ENCODE results near the gene PCDH15. TPM values are rescaled to one million over a fixed set of nuclear protein-coding genes. Genes with fewer than 3 reads are reported as not detected.
"Not testable (repeated sequence)": the region's sequence is repeated elsewhere in the genome, so short reads cannot be mapped to it uniquely, and the experiment has no call there.

Gene PCDH15
- total RNA-seq, 1 experiment from 2014 or later = 0.11 TPM

DNA sequence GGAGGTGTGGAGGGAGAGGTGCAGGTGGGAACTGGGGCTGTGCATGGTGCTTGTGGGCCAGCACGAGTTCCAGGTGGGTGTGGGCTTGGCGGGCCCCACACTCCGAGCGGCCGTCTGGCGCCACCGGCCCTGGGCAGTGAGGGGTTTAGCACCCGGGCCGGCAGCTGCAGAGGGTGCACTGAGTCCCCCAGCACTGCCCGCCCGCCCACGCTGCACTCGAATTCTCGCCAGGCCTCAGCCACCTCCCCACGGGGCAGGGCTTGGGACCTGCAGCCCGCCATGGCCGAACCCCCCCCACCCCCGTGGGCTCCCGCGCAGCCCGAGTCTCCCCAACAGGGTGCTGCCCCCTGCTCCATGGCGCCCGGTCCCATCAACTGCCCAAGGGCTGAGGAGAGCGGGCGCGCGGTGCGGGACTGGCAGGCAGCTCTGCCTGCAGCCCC lies 810.2 kb downstream of the PCDH15 start:
- DNase-seq (ENCODE audit: low read depth) = no peak

DNA sequence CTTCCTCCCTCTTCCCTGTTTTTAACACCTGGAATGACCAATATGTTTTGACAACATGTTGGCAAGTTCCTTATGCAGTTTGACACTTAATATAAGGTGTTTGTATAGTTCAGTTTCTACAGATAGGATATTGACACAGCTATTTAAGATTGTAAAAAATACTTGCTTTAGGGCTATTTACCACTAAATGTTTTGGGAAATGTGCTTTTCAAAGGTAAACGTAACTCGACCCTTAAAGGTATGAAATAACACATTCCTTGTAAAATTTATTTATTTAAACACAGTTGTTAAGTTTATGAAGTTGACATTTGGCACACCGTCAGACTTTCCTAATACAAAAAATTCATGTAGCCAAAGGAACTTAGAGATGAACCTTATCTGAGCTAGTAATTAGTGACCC lies 817.6 kb downstream of the PCDH15 start:
- DNase-seq (ENCODE audit: low read depth) = no peak

DNA sequence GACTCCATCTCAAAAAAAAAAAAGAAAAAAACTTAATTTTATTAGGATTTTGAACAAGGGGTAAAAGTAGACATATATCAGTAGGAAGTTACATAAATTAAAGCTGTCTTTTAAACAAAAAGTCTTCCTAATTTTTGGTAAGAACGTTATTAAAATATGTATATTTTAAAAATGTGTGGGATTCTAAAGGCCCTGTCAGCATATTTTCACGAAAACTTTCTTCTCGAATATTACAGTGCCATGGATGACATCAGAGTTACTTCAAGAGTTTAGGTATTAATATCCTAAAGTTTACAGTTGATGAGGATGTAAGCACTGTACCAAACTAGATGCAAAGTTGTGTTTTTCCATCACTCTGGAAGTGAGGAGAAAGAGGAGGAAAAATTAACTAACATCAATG lies 820.8 kb downstream of the PCDH15 start:
- no peak for DNase-seq (ENCODE audit: low read depth)

DNA sequence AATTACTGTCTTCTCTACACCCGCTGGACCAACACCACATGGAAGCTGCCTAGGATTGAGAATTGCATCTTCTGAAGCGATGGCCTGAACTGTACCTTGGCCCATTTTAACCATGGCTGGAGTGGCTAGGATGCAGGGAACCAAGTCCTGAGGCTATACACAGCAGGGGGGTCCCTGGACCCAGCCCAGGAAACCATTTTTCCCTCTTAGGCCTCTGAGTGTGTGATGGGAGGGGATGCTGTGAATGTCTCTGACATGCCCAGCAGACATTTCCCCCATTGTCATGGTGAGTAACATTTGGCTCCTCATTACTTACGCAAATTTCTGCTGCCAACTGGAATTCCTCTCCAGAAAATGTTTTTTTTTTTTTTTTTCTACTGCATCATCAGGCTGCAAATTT lies 822.7 kb downstream of the PCDH15 start:
- no peak for DNase-seq (ENCODE audit: low read depth)

DNA sequence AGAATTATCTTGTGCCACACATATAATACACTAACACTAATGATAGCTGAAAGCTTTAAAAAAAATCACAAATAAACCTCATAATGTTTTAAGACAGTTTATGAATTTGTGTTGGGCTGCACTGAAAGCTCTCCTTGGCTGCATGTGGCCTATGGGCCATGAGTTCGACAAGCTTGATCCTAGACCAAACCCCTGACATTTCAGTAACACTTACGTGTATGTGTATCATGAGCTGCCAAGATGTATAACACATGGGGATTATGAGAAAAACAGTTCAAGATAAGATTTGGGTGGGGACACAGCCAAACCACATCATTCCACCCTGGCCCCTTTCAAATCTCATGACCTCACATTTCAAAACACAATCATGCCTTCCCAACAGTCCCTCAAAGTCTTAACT lies 823.8 kb downstream of the PCDH15 start:
- no peak for DNase-seq (ENCODE audit: low read depth)

DNA sequence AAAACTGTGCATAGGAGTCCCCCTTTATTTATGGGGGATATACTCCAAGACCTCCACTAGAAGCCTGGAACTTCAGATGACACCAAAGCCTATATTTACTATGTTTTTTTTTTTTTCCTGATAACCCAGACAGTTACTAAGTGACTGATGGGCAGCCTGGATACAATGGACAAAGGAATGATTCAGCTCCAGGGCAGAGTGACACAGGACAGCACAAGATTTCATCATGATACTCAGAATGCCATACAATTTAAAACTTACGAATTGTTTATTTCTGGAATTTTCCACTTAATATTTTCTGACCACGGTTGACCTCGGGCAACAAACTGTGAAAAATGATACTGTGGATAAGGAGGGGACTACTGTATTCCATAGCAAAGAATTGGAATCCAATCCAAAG lies 843.6 kb downstream of the PCDH15 start:
- no peak for DNase-seq (ENCODE audit: low read depth)

DNA sequence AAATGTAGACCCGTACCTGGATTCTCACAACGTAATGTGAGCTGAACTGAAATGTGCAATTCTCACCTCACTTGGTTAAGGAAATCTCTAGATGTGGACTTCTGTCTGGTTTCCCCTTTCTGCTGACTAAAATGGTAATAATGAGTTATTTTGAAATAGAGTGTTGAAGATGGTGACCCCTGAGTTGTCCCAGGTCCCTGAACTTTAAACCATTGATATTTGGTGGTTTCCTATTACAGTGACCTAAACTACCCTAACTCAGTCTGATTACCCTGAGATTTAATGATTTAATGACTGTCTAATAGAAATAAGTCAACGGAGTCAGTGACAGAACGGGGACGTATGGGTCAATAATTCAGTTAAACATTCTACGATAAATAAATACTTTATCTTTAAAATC lies 845.9 kb downstream of the PCDH15 start:
- DNase-seq (ENCODE audit: low read depth) = no peak

DNA sequence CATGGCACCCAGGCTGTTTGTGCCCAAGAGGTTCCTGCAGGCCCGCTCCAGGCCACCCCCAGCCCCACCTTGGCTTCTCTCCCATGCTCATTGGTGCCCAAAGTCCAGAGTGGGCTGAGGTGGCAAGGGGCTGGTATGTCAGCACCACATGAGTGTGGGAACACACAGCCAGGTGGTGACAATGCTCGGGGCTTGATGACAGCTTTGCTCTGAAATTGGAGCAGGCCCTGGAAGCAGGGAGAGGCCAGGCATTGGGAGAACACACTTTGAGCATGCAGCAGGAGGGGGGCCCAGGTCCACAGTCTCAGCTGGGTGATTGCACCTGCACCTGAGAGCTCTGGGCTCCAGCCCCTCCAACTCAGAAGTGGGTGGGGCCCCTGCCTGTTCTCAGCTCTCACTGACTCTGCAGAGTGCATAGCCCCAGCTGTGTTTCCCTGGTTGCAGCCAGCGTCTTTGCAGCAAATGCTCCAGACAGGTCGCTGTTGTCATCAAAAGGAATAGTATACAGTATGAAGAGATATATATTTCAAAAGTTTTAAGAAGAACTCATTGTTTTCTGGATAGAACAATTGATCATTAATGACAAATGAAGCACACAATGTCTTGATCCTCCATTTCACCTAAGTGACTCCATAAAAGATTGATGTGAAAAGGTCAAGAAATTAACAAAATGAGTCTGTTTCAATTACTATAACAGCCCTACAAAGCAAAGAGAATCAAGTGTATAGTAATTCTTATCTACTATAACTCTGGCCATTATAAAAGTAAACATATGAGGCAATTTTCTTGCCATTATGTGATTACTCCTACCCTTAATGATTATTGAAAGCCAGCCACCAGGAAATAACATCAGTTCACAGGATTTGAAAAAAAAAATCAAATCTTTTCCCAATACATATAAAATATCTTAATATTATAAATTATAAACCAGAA lies 848.1 kb downstream of the PCDH15 start:
- DNase-seq (ENCODE audit: low read depth) = no peak

DNA sequence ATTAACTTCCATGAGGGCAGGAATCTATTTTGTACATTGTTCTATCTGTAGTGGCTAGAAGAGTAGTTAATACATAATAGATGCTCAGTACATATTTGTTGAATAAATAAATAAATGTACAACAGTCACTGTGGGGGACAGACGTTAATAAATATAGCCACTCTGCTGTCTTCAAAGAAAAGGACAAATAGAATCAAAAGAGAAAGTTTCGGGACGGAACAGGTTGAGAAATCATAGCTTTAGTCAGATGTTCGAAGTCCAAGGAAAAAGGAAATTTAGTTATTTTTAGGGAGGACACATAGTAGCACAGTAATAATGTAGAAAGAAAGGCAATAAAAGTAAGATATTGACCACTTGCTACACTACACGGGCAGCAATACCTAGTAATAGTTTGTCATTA lies 861.4 kb downstream of the PCDH15 start:
- DNase-seq (ENCODE audit: low read depth) = no peak

DNA sequence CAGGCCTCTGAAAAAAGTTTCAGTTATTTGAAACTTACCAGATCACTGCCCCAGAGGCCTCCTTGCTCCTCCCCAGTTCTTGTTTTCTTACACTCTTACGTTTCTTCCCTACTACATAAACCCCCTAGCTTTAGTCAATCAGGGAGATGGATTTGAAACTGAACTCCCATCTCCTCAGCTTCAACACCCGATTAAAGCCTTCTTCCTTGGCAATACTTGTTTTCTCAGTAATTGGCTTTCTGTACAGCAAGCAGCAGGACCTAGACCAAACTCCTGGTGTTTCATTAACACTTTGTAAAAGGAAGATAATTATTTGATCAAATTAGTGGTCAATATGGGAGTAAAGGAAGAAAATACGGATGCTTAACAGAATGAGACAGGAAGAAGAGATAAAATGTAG lies 870.4 kb downstream of the PCDH15 start:
- no peak for DNase-seq (ENCODE audit: low read depth)

DNA sequence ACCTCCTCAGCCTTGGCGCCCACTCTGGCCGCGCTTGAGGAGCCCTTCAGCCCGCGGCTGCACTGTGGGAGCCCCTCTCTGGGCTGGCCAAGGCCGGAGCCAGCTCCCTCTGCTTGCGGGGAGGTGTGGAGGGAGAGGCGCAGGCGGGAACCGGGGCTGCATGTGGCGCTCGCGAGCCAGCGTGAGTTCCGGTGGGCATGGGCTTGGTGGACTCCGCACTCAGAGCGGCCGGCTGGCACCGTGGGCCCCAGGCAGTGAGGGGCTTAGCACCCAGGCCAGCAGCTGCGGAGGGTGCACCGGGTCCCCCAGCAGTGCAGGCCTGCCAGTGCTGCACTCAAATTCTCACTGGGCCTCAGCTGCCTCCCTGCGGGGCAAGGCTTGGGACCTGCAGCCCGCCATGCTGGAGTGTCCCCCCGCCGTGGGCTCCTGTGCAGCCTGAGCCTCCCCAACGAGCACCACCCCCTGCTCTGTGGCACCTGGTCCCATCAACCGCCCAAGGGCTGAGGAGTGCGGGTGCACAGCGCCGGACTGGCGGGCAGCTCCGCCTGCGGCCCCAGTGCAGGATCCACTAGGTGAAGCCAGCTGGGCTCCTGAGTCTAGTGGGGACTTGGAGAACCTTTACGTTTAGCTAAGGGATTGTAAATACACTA lies 876.9 kb downstream of the PCDH15 start:
- DNase-seq (ENCODE audit: low read depth) = not testable (repeated sequence)

DNA sequence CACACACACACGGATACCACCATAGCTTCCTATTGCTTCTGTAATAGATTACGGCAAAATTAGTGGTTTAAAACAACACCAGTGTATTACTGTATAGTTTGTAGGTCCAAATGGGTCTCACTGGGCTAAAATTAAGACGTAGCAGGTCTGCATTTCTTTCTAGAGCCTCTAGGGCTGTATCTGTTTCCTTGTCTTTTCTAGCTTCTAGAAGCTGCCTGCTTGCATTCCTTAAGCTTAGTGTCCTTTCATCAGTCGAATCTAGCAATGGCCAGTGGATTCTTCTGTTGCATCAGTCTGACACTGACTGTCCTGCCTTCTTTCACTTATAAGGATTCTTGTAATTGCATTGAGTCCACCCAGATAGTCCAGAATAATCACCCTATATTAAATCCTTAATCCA lies 882.3 kb downstream of the PCDH15 start:
- DNase-seq (ENCODE audit: low read depth) = no peak

DNA sequence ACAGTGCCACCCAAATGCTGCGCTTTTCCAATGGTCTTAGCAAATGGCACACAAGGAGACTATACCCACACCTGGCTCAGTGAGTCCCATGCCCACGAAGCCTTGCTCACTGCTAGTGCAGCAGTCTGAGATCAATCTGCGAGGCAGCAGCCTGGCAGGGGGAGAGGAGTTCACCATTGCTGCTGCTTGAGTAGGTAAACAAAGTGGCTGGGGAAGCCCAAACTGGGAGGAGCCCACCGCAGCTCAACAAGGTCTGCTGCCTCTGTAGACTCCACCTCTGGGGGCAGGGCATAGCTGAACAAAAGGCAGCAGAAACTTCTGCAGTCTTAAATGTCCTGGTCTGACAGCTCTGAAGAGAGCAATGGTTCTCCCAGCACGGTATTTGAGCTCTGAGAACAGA lies 891.2 kb downstream of the PCDH15 start:
- DNase-seq (ENCODE audit: low read depth) = no peak

DNA sequence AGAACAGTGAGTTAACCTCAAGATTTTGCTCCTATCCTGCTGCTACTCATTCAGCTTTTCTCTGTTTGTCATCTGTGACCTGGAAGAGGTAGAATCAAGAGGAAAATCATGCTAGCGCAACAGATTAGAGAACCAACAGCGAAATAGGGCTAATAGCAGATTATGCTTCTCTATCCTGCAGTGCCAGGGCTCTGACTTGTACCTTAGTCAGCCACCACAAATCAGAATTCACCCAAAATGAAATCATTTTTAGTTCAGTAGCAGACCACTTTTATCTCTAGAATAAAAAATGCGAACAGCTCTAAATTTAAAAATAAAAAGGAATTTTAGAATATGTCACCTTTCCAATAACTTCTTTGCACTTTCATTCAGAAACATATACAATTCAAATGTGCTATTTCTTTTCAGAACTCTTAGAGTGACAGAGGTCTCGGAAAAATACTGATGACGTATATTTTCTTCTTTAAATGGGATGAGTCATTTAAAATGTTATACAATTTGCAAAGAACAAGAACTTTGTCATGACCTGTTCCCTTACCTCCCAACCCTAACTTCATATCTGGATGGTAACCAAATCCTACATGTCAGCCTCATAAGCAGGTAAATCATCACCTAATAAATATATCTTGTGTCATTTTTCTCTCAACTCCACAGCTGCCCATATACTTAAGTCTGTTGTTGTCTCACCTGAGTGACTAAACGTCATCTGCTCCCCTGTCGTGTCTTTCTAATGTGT lies 896.4 kb downstream of the PCDH15 start:
- no peak for DNase-seq (ENCODE audit: low read depth)

DNA sequence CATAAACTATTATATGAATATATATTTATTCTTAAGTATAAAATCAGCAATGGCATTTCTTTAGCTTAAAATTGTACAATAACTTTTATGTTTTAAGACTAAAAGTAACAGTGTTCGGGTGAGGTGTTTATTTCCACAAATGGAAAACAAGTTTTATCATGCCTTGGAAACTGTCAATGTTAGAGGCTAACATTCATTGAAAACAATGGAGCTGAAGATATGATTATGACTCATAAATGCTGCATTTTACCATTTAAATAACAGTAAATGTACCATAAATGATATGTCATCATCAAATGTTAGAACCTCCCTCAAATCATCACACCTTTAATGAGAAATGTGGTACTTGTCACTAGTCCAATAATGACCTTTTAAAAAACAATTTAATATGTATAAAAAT lies 897.3 kb downstream of the PCDH15 start:
- DNase-seq (ENCODE audit: low read depth) = no peak

DNA sequence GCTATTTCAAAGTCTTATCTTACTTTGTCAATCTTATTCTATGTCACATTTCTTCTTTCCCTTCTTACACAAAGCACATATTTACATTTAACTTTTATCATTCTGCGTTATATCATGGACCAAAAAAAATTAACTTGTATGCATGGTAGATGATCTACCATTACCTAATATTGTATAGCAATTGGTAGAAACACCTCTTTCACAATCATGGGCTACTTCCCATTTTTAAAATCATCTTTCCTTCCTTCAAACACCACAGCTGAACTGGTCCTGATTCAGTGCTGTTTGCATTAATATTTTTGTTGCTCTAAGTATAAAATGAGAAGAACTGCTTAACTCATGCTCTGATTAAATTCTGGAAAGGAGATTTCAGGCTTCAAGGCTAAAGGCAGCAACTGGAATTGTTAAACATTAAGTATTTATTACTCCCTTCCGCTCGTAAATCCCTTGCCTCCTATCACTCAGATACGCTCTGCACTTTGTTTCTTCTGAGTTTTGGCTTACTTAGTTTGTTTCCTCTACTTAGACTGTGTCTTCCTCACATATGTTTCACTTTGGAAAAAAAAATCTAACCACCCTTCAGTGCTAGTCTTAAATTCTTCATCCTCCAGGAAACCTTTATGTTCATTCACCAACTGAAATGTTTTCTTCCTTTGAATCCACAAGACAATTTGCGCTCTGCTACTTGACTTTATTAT lies 901.4 kb downstream of the PCDH15 start:
- no peak for DNase-seq (ENCODE audit: low read depth)

DNA sequence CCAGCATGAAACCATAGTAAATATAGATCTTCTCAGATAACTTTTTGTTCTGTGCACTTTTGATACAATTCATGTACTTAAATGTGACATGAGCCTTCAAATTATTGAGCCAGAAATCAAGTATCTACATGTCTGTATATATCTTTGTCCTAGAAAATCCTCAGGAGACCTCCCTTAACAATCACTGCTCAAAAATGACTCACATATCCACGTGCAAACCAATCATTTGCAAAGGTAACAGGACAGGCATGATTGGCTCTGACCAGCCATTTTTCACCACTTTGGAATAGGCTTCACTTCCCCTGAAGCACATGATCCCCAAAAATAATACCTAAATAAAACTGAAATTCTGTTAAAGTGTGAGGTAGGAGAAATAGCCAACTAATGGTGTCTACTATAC lies 902.5 kb downstream of the PCDH15 start:
- DNase-seq (ENCODE audit: low read depth) = no peak

DNA sequence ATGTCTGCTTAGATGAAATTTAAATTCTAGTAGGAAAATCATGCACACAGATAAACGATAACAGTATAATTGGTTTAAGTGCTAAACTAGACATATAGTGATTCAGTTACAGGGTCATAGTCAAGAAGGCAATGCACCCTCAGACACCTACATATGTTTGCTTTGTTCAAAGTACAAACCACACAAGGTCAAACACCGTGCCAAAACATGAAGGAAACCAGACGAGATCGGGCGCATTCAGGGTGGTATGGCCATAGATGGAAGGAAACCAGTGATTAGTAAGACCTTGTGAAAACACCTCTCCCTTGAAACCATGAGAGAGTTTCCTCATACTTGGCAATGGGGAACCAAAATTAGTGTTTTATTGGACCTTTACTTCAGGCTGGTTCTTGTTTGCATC lies 906.9 kb downstream of the PCDH15 start:
- DNase-seq (ENCODE audit: low read depth) = no peak

DNA sequence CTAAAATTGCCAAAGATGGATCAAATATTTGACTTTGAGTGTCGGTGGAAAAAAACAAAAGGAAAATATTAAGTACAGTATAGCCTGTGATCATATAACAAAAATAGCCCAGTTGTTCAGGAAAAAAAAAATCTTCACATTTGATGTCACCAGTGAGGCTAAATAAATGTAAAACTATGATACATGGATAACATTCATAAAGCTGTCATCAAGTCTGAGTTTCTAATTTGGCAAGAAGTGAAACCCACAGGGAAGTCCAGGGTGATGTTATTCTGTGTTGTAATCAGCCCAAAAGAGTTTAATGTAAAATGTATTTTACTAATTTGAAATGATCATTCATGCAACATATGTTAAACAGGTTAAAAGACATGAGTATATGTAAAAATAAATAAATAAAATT lies 908.0 kb downstream of the PCDH15 start:
- DNase-seq (ENCODE audit: low read depth) = no peak

DNA sequence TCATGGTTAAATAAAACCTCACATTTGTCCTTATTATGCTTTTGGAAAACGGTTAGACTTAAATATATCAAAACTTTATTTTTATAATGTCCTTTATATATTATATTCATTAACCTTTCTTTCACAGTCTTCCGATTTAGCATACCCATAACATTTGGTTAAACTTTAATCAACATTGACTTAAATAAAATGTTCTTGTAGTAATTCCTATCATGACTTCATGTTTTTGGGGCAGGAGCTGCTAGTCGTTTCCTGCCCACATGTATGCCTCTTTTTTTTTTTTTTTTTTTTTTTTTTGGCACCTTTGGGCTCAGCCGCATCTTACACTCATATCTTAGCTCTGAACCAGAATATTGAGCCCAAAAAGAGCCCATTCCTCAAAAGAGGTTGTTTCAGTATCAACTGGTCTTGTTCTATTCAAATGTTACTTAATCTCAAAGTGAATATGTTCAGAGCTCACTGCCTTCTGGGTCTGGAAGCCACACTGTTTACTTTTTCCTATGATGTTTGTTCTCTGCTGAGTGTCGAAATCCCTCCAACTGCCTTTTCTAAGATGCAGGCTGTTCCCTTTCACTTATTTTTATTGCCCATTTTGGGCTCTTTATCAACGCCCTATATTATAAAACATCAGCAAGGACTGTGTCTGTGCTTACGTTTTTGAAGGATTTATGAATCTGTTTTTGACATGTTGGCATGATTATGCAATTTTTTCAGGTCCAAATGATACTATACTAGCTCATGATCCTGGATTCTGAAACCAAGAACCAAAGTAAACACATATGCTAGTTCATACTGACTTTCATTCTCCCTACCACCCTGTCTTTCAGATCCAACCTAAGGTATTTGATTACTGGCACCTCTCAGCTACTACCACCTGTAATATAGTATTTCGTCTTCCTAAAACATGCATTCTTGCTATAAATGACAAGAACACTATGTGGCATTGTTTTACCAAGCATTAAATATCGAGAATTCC lies 914.4 kb downstream of the PCDH15 start:
- DNase-seq (ENCODE audit: low read depth) = no peak

DNA sequence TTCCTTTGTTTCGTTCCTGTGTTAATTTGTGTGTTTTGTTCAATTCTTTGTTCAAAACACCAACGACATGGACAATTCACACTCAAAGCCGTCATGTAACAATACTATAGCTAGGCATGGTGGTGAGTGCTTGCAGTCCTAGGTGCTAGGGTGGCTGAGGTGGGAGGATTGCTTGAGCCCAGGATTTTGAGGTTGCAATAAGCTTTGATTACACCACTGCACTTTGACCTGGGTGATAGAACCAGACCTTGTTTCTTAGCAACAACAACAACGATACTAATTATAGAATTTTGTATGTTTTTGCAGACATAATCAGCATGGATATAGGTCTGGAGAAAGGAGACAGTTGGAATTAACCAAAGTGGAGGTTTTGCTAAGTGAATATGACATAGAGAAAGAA lies 936.2 kb downstream of the PCDH15 start:
- DNase-seq (ENCODE audit: low read depth) = no peak

Measured in LHCN-M2 (cell line).